HG03045 (cell line): ENCODE data around the gene USP40.

Experiments
- ATAC-seq: cut with Tn5 transposase; IDR thresholded peaks from one replicate; pipeline ENCODE4 v1.9.1; 2021; ENCODE audit warnings: mild to moderate bottlenecking, moderate library complexity; ENCODE audit not compliant: unreplicated experiment

USP40 gene

DNA sequence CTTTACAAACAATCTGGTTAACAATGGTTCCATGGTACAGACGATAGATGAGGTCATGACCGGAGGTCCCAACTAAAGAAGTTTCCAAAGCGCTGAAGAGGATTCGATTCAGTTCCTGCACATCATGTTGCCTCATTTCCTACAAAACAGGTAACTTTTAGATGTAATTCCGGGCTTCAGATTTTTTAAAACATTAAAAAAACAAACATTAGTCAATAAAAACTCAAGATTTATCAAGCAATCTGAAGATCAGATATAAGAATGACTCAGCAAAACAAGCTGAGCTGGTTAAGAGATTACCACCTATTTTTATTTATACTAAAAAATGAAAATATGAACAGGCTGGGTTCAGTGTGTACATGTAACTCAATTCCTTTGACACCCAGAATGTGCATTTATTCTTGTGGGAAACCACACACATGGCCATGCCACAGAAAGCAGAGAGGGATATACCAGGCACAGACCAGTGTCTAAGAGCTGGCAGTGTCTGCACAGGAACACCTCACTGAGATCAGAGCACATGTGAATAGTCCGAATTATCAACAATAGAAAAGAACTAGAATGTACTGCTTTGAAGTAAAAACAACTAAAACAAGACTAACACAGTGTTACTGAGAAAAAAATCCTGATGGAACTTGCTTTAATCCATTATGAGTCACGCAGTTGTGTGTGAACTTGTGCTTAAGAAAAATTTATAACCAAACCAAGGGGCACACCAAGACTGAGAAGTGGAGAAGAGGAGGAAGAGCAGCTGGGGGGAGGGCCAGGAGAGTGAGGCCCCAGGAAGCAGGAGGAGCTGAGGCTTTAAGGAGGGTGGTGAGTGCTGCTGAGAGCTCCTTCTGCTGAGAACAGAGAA is 9.5 kb downstream of the USP40 start:
- ATAC-seq = no peak

DNA sequence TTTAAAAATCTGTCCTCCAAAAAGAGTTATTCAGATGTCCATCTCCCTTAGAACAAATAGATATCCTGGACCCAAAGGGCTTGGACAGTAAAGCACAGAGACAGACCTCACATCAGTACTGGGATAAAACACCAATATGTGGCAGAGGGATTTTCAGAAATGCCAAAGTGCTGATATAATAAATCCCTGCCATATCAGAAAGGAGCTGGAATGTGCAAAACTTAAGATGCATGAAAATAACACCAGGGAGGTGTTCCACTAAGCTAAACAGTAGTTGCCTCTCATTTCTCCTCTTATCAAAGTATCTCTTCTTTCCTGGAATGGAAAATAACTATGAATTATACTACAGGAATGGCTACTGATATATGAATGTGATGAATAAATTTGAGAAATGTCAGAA is 13.2 kb downstream of the USP40 start:
- ATAC-seq = no peak

DNA sequence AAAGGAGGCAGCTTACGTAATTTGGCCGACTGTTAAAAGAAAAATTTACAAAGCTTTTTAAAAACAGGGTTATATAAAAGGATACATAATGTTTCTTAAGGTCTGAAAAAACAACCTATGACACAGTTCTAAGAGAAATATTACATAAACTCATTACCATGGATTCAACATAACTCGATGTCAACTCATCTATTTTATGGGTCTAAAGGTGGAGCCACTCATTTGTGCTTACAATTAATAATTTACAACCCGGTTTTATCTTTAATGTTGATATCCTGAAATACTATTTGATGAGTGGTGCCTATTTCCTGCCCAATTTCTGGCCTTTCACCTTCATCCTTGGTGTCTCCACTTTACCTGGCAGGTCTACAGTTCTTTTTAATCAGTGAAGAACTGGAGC is 15.1 kb downstream of the USP40 start:
- ATAC-seq = no peak

DNA sequence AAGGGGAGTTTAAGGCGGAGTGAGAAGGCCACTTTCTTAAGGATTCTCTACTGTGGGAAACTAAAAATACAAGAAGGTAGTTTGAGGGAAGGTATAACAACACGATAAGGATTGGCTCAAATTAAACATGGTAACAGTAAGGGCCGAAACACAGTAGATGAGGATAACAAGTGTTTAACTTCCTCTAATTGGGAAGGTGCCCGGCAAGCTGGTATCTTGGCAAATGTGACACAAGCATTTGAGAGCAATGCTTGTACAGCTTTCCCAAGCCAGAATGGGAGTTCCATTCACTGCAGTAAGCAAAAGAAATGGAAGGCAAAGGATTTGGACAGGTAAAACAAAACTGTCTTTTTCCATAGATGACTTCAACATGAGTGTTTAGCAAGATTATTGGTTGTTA is 19.8 kb downstream of the USP40 start:
- ATAC-seq = no peak

DNA sequence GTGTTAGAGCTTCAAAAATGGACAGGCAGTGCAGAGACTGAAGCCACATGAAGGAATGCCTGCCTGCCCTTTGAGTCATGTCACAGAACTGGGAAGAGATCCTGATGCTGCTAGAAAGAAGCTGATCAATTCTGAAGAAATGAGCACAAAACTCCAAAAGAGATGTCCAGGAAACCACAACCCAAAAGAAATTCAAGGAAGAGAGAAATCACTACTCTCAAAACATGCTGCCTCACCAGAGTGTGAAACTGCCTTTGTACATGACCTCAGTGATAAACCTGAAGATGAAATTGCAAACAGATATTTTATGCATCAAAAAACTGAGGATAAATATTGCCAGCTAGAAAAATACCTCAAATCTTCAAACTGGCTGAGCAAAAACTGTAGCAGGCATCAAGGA is 20.5 kb downstream of the USP40 start:
- no peak for ATAC-seq

DNA sequence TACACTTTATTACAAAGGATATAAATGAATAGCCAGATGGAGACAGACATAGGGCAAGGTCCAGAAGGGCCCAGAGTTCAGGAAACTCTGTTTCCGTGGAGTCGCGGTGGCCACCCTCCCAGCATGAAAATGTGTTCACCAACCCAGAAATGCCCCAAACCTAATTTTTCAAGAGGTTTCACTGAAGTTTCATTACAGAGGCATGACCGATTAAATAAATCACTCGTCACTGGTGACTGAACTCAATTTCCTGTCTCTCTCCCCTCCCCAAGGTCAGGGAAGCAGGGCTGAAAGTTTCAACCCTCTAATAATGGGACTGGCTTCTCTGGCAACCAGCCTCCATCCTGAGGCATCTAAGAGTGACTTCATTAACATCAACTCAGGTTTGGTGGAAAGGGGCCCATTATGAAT is 22.4 kb downstream of the USP40 start:
- ATAC-seq = no peak

DNA sequence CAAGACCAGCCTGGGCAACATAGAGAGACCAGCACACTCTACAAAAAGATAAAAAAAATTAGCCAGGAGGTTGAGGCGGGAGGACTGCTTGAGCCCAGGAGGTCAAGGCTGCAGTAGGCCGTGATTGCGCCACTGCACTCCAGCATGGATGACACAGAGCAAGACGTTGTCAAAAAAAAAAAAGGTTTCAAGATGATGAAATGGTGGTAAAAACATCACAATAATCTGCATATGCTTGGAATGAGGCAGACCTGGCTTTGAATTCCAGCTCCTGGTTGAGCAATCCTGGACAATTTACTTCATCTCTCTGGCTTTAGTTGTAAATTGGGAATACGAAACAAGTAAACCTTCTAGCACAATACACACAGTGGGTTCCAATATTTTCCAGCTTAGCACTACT is 24.1 kb downstream of the USP40 start:
- ATAC-seq = no peak

DNA sequence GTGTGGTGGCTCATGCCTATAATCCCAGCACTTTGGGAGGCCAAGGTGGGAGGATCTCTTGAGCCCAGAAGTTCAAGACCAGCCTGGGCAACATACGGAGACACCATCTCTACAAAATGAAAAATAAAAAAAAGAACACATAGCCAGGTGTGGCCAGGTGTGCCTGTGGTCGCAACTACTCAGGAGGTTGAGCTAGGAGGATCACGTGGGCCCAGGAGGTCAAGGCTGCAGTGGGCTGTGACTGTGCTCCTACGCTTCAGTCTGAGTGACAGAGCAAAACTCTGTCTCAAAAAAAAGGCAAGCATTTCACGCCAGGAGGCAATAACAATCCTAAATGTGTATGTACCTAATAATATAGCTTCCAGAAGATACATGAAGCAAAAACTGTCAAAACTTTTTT is 27.8 kb downstream of the USP40 start:
- ATAC-seq = no peak

DNA sequence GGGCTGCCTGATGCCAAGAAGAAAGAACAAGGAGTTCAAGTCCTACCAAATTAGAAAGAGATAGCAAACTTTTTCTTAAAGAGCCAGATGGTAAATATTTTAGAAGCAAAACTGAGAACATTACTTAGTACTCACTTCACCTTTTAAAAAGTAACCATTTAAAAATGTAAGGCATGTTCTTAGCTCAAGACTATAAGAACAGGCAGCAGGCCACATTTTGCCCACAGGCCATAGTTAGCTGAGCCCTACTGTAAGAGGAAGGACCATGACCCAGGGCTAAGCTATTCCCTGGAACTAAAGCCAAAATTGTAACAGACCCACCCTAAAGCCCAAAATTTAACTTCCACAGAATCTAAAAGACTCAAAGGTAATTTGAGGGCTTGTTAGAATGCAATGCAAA is 31.3 kb downstream of the USP40 start:
- peak; percentile 47 for ATAC-seq

DNA sequence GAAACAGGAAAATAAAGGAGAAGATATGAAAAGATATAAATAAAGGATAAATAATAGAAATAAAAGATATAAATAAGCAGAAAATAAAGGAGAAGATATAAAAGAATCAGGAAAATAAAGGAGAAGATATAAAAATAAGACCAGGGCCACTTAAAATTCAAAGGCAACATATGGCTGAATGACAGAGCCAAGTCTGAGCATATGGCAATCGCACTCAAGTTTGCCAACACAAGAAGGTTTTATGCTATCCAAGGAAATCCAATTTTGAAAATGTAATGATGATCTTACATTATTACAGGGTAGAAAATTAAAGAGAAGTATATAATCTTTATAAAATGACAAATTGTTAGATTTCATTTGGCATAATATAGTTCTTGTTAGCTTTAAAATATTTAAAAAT is 33.6 kb downstream of the USP40 start:
- no peak for ATAC-seq

DNA sequence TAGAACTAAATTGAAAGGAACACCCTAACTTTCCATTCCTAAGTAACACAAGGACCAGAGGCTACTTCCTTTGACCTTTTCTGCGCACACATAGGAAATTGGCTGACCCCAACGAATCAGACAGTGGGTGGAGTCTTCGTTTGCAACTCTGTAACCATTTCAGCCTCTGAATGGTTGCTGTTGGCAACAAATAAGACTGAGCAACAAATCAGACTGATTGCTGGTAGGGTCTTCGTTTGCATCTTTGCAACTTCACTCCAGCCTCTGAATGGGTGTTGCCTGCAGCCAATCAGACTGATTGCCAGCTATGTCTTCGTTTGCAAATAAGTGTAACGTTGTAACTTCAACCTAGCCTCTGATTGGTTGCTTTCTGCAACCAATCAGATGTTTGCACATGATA is 34.6 kb downstream of the USP40 start:
- ATAC-seq = no peak

DNA sequence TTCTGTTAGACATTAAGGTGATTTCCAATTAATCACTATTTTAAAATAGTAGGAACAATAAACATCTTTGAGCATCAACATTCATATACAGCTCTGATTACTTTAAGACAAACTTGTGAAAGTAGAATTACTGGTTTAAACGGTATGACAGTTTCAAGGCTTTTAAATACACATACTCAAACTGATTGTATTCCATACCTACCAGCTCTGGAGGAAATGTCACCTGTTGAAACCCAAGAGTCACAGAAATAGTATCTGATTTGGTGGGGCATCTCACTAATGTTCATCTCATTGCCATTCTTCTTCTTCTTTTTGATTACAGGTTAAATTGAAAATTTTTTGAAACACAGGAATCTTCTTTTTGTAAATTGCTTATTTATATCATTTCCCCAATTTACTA is 36.2 kb downstream of the USP40 start:
- ATAC-seq = no peak

DNA sequence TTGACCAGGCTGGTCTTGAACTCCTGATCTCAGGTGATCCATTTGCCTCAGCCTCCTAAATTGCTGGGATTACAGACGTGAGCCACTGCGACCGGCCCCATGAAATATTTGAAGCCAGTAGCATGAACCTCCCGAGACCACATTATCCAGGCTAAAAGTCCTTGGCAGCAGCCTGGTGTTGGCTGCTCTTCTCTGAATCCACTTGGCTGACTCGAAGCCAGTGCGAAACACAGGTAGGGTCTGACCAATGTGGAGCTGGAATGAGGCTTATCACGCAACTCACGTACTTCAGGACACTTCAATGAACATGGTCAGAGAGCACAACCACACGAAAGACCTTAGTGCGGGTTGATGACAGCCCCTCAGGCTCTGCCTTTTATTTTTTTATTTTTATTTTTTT is 38.4 kb downstream of the USP40 start:
- ATAC-seq = no peak

DNA sequence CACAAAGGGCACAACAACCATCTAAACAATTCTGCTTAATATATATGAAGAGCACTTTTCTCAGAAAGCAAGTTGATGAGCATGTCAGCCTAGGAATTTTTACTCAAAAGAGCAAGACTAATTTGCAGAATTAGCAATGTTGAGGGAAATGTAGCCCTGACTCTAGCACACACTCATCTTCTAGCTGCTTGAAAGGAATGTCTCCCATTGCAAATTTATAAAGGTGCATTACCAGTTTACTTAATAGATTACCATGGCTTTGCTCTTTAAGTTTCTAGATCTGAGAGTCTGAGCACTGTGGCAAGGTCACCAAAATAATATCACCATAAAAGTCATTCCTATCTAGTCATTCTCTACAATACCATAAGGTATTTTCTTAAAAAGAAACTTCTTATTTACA is 40.8 kb downstream of the USP40 start:
- no peak for ATAC-seq

DNA sequence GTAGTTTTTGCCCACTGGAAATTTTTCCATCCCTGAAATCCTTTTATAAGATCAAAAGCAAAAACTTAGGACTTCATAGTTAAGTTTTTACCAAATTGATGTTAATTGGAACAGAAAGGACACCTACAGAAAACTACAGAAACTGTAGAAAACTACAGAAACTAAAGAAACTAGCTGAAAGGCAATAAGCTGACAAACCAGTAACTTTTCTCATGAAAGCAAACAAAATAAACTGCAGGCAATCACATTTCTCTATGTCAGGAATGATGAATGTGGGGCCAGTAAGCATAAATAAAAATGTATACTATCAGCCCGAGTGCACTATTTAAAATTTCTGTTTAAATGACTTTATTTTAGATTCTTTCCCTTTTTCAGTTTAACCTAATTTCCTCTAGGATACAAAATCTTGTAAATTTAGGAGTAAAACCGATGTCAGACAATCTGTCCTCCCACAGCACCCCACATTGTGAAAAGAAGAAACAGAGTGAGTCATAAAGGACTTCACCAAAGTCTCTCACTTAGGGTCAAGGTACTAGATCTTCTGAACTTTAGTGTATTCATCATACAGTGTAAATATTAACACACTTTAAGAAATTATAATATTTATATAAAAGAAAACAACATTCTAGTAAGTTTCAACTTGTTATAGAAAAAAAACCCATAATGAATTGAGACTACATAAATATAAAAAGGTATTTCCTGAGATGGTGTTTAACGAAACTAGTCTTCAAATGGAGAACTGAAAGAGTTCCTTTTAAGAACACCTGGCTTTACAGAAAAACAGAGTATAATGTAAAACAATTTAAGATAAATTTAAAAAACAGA is 46.6 kb downstream of the USP40 start:
- ATAC-seq = peak; percentile 90

DNA sequence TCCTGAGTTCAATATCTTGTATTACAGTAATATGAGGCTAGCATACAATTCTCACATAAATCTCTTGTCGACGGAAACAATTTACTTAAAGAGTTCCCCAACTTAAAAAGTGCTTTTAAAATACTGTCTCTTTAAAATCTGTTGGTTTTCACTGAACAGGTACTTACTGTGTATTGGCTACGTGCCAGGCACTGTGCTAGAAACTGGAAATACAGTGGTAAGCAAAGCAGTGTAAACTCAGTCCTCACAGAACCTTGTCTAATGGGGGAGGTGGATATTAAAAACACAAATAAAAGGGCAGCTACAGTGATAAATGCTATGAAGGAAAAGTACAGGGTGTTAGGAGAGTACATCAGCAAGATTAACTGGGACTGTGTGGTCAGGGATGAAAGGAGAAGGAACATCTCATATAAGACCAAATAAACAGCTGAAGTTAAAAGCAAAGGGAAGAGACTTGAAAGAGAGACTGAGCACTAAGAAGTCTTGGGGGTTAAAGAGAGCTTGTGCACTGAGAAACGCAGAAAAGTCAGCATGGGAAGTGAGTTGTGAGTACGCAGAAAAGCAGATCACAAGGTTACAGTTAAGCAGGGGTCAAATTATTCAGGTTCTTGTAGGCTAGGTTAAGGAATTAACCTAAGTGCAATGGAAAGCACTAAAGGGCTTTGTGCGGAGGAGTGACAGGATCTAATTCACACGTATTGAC is 52.5 kb downstream of the USP40 start:
- no peak for ATAC-seq

DNA sequence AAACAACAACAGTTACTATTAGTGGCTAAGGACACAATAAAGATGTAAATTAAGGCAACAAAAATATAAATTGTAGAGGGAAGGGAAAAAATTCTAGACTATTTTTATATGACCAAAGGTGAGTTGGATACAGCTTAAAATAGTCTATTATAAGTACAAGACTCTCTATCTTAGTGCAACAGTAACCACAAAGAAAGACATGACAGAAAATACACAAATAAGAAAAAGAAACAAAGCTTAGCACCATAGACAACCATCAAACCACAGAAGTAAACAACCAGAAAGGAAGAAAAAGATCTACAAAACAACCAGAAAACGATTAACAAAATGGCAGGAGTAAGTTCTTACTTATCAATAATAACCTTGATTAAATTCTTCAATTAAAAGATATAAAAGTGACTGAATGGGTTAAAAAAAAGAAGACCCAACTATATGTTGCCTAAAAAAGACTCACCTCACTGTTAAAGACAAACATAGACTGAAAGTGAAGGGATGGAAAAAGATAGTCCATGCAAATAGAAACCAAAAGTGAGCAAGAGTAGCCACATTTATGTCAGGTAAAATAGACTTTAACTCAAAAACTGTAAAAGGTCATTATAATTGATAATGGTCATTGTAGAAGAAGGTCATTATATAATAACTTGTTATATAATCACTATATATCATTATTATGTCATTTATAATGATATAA is 62.5 kb downstream of the USP40 start:
- no peak for ATAC-seq

DNA sequence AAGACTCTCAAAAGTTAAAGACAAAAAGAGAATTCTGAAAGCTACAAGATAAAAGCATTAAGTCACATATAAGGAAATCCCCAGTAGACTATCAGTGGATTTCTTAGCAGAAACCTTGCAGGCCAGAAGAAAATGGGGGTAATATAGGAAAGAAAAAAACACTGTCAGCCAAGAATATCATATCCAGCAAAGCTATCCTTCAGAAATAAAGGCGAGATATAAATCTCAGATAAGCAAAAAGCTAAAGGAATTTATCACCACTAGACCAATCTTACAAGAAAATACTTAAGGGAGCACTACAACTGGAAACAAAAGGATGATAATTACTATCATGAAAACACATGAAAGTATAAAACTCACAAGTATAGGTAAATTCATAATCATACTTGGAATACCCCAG is 63.1 kb downstream of the USP40 start:
- ATAC-seq = no peak

DNA sequence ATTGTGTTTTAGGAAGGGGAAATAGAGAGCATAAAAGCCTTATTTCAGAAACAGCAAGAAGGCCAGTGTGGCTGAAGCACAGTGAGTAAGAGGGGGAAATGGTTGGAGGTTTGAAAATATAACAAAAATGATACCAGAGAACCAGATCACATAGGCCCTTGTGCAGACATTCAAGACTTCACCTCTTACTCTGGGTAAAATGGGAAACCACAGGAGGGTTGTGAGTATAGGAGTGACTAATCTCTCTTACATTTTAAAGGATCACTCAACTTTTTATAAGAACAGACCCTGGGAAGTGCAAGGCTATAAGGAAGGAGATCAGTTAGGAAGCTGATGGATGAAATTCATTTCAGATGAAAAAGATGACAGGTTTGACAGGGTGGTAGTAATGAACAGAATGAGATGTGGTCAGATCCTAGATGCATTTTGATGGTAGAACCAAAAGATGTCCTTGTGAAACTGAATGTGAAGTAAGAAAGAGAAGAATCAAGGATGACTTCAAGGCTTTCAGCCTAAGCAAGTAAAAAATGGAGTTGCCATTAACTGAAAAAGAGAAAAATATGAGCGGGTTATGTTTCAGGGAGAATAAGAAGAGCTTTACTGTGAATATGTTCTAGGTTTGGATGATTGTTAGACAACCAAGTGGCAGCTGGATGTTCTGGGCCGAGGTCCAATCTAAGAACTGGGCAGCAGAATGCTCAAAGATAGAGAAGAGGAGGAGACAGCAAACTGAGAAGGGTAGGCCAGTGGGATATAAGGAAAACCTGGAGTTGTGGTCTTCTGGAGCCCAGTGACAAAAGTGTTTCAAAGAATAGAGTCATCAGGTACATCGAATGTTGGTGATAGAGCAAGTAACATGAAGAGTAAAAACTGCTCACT is 65.1 kb downstream of the USP40 start:
- peak; percentile 50 for ATAC-seq

DNA sequence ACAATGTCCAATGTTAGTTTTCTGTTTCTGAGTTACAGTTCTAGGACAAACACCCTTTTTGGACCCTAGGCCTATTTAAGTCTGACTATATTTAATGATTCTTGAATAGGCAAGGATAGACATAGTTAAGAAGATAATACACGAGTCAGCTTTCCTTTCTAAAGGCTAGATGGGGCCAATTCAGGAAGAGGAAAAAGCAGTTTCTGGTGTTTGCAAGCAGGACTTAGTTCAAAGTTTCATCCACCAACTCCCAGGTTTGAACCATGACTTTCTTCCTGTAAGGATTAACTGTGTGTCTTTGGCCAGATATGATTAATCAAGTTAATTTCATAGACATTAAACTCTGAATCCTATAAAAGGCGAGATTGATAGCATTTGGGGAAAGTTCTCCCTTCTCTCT is 66.7 kb downstream of the USP40 start:
- no peak for ATAC-seq
